Measurements from ENCODE around the gene POLN.
A peak's percentile ranks its signal among the peaks of the same experiment; 100 is the strongest.

The POLN gene

DNA sequence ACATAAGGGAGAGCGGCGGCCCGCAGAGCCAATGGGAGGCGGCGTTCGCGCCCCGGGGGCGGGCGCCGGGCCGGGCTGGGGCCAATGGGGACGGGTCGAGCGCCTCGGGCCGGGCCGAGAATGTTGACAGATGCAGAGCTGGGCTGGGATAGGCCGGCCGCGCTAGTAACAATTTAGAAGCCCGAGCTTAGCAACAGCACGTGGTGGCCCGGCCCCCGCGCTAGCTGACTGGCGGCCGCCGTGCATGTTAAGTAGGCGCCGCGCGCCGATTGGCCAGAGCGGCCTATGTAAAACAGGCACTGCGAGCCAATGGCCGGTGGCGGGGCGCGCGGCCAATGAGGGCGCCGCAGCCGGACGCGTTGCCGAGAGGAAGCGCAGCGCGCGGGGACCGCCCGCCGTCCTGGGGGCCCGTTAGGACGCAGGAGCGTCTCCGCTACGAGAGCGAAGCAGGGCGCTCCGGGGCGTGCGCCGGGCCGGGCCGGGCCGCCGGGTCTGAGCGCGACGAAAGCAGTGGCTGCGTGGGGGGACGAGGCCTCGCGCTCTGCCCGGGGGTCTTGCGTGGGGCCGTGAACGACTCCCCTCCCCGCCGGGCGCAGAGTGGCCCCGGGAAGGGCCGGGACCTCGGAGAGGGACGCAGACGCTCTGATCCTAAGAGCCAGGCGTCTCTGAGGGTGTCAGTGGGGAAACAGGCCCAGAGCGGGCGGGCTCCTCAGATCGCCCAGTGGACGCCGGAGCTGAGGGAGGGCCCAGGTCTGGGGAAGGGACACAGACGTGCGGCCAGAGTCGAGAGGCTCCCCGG lies 20.4 kb upstream of the POLN start:
- DNase-seq: peak; percentile 98 to 100

GRCh38 chr4:2261853-2262144 lies 19.9 kb upstream of the POLN start, which contains the start of gene MXD4:
MXD4 (minus strand) TSS chr4:2262109; CDS start chr4:2261980, 129 bp downstream.
- no peak for DNase-seq

DNA sequence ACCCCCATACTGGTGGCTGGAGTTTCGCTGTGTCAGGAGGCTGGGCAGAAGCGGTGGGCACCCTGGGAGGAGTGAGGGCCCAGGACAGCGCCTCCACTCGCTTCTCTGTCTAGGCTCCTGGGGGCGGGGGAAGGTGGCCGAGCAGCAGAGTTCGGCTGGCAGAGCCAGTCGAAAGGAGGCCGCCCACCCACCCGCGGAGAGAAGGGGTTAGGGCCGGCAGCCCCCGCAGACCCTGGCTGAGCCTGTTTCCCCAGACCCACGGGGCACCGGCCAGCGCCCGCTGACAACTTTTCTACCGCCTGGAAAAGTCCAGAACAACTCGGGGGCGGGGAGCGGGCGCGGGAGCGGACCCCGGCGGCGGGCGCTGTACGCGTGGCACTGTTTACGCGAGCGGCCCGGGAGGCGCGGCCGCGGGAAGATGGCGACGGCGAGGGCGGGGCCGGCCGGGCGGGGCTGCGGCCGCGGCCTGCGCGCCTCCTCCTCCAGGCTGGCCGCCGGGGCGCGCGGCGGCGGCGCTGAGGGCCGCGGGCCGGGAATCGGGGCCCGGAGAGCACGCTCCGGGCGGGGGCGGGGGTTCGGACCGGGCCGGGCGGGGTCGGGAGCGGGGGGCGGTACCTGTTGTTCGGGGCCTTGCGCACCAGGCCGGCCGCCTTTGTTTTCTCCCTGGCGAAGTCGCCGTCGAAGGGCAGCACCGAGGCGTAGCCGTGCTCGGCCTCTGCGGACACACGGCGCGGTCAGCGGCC lies 19.4 kb upstream of the POLN start:
- DNase-seq: peak in 1 of 2 experiments; percentile 22

- no peak for DNase-seq
These were observed 18.6 kb upstream of the POLN start for GRCh38 chr4:2260344-2261109.

- no peak for DNase-seq
These were observed 17.8 kb upstream of the POLN start for GRCh38 chr4:2259541-2260343.

GRCh38 chr4:2259036-2259540 lies 17.2 kb upstream of the POLN start:
- no peak for DNase-seq

- DNase-seq: no peak
These were observed 16.4 kb upstream of the POLN start for GRCh38 chr4:2258091-2259035.

DNA sequence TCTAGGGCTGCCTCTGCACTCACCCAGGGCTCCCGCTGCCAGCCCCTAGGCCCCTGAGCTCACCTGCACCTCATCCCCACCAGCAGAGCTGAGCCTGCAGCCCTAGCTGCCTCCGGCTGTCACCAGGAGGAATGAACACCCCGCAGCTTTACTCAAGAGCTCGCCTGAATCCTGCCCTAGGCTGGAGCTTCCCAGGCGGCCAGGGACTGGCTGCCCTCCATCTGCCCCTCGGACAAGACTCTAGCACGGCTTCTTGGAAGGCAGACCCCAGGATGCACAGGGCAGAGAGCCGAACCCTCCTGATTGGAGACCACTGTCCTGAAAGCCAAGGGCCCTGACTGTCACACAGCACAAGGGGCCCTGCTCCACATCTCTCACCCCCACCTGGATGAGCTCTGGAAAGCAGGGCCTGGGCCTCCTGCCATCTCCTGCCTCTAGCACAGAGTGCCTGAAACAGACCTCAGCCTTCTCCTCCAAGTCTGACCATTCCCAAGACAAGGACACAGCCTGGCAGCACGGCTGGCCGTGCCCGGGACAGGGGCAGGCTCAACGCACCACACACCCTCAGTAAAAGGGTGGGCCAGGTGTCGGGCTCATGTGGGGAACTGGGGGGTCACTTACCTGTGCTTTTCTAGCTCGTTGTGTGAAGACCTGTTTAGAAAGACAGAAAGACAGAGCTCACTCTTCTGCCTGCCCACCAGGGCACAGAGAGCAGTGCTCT lies 15.6 kb upstream of the POLN start:
- DNase-seq: no peak

DNA sequence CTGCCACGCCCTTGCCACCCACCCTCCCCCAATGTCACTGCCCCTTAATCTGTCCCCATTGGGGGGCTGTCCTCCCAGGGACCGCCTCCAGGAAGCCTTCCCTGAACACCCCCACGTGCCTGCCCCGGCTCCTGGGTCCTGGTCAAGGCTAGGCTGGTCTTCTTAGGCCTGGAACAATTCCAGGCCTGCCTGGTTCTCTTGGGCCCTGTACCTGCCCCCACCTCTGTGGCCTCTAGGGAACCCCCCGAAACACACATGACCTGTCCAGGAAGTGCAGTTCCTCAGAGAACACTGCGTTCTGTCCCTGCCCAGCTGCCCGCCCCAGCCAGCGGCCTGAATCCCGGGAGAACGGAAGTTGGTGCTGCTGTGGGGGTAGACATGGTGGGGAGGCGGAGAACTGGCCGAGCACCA lies 14.9 kb upstream of the POLN start:
- no peak for DNase-seq

DNA sequence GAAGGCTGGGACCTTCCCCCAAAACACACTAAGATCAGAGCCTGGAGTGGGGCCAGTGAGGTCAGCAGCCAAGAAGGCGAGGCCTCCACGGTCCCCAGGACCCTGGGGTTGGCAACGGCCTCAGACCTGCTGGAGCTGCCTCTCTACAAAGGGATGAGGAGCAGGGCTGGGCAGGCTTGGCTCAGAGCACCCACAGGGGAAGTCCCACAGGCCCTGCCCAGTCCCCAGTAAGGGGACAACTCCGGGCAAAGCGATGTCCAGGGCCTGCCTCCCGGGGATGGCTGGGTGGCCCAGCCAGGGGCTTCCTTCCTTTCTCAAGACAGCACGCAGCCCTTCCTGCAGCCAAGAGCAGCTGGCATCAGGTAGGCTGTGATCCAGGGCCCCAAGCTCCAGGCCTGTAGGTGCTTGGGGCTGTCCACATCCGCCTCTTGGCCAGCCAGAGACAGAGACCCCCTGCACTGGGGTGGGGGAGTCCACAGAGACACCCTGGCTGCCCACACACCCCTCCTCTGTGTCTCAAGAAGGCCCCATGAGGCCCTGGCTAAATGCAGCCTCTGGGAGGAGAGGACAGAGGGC lies 14.3 kb upstream of the POLN start:
- no peak for DNase-seq

- DNase-seq: no peak
These were observed 13.7 kb upstream of the POLN start for GRCh38 chr4:2255501-2256155.

GRCh38 chr4:2254665-2255500 lies 13.0 kb upstream of the POLN start:
- no peak for DNase-seq

- DNase-seq: no peak
These were observed 11.5 kb upstream of the POLN start for GRCh38 chr4:2253160-2254084.

- no peak for DNase-seq
These were observed 10.7 kb upstream of the POLN start for GRCh38 chr4:2252530-2253091.

- DNase-seq: no peak
These were observed 10.0 kb upstream of the POLN start for GRCh38 chr4:2251795-2252529.

GRCh38 chr4:2251073-2251794 lies 9.3 kb upstream of the POLN start:
- no peak for DNase-seq

Measured in NCI-H187 (cell line).